ENCODE measurements around the gene CNTNAP2. TPM values are rescaled to one million over a fixed set of nuclear protein-coding genes. Genes with fewer than 3 reads are reported as not detected.

CNTNAP2 gene
- total and polyA plus RNA-seq, 2 of the 4 experiments (the other 2 are of a cell fraction) = not detected

DNA sequence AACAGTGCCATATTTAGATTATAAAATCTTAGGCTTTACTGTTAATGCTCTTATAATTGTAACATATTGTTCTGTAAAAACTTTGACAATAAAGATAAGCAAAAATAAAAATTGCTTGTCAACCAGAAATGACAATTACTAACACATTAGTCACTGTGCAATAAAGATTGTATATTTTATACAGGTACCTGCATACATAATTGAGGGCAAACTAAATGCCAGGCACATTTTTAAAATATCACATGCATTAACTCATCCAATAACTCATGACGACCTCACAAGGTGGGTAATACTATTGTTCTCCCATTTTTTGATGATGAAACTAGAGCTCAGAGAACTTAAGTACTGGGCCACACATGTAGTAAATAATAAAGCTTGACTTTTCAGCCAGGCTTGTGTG lies 1453.8 kb downstream of the CNTNAP2 start:
- Histone ChIP-seq H2BK120ac (ENCODE audit: low read depth, low read length) (no peak overlapping the region), H3K23ac (ENCODE audit: low read depth, low read length) (no peak overlapping the region), H2AK9ac (replicated peaks; ENCODE audit: low read depth, low read length, poor library complexity) (no peak overlapping the region), H4K5ac (ENCODE audit: low read depth, low read length) (no peak overlapping the region), H3K18ac (ENCODE audit: low read depth, low read length) (no peak overlapping the region), H3K9me3 (ENCODE audit: control insufficient read depth, insufficient read depth, low read length) (peaks cover 2% of the 10 kb centered on the region; the same call in 1 of the 2 replicates), H3K4me2 (ENCODE audit: low read depth, low read length) (no peak overlapping the region), H3K36me3 (ENCODE audit: control insufficient read depth, insufficient read depth, low read length) (no peaks in the 10 kb centered on the region), H2AFZ (replicated peaks; ENCODE audit: low read length, poor library complexity) (no peak overlapping the region), H3K4ac (ENCODE audit: low read depth, low read length) (no peak overlapping the region), H3K4me1 (ENCODE audit: control insufficient read depth, insufficient read depth, low read length) (no peaks in the 10 kb centered on the region), H3K9ac (ENCODE audit: low read depth, low read length) (no peak overlapping the region), H2AK5ac (ENCODE audit: low read depth, low read length) (no peak overlapping the region), H3K14ac (replicated peaks; ENCODE audit: low read depth, low read length) (no peak overlapping the region), H4K20me1 (ENCODE audit: insufficient read depth, low read length) (no peaks in the 10 kb centered on the region), H3K27me3 (ENCODE audit: control insufficient read depth, insufficient read depth, low read length) (no peaks in the 10 kb centered on the region), H3K79me1 (ENCODE audit: low read depth in 1 of 2, low read length in 2 of 2) (no peaks in the 10 kb centered on the region), H2BK20ac (ENCODE audit: low read depth, low read length) (no peak overlapping the region), H2BK5ac (ENCODE audit: low read depth, low read length, poor library complexity, severe bottlenecking) (no peak overlapping the region), H3K56ac (ENCODE audit: extremely low read depth, insufficient read depth, low read length) (no peak overlapping the region), H4K8ac (ENCODE audit: low read depth in 2 of 2, low read length in 2 of 2) (no peak overlapping the region), H3K9me1 (ENCODE audit: insufficient read depth, low read length) (no peaks in the 10 kb centered on the region), H3K4me3 (ENCODE audit: insufficient read depth, low read depth, low read length) (no peak overlapping the region), H3K27ac (ENCODE audit: insufficient read depth, low read length) (no peak overlapping the region), H2BK15ac (ENCODE audit: low read depth, low read length) (no peak overlapping the region), H4K91ac (ENCODE audit: insufficient read depth, low read depth, low read length) (no peak overlapping the region)
- CTCF ChIA-PET = no interaction called here
- ATAC-seq (ENCODE audit: low read depth) (no peak), DNase-seq (no peak)
- intact Hi-C loops (cut with micrococcal nuclease) = no loop called here
- no TSS peak for BruUV-seq (replicated peaks)
- TF ChIP-seq RFX5 (IDR thresholded peaks at IDR 0.05; ENCODE audit: low read depth, low read length) (no peak), MAFK (IDR thresholded peaks at IDR 0.05; ENCODE audit: low read depth, low read length) (no peak), BHLHE40 (IDR thresholded peaks at IDR 0.05; ENCODE audit: low read depth, low read length) (no peak), MAZ (IDR thresholded peaks at IDR 0.05; ENCODE audit: borderline replicate concordance, low read depth, low read length) (no peak), POLR2A (IDR thresholded peaks at IDR 0.05; ENCODE audit: low read depth, low read length) (no peak), MXI1 (IDR thresholded peaks at IDR 0.05; ENCODE audit: borderline replicate concordance, low read depth, low read length) (no peak), RCOR1 (IDR thresholded peaks at IDR 0.05; ENCODE audit: insufficient replicate concordance, low read length) (no peak), CHD1 (IDR thresholded peaks at IDR 0.05; ENCODE audit: low read depth, low read length) (no peak), CEBPB (IDR thresholded peaks at IDR 0.05; ENCODE audit: low read depth, low read length) (no peak), RAD21 (IDR thresholded peaks at IDR 0.05; ENCODE audit: low read length) (no peak), NFE2L2 (IDR thresholded peaks at IDR 0.05; ENCODE audit: low read depth, low read length) (no peak), FOS (IDR thresholded peaks at IDR 0.05; ENCODE audit: low read depth, low read length) (no peak)
- TF ChIP-seq, protein P1, sequence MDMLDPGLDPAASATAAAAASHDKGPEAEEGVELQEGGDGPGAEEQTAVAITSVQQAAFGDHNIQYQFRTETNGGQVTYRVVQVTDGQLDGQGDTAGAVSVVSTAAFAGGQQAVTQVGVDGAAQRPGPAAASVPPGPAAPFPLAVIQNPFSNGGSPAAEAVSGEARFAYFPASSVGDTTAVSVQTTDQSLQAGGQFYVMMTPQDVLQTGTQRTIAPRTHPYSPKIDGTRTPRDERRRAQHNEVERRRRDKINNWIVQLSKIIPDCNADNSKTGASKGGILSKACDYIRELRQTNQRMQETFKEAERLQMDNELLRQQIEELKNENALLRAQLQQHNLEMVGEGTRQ (IDR thresholded peaks at IDR 0.05; ENCODE audit: low read depth, low read length) = no peak
- TF ChIP-seq, protein P2, sequence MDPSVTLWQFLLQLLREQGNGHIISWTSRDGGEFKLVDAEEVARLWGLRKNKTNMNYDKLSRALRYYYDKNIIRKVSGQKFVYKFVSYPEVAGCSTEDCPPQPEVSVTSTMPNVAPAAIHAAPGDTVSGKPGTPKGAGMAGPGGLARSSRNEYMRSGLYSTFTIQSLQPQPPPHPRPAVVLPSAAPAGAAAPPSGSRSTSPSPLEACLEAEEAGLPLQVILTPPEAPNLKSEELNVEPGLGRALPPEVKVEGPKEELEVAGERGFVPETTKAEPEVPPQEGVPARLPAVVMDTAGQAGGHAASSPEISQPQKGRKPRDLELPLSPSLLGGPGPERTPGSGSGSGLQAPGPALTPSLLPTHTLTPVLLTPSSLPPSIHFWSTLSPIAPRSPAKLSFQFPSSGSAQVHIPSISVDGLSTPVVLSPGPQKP (IDR thresholded peaks at IDR 0.05; ENCODE audit: borderline replicate concordance, low read depth, low read length) = no peak
- TF ChIP-seq, protein P3, sequence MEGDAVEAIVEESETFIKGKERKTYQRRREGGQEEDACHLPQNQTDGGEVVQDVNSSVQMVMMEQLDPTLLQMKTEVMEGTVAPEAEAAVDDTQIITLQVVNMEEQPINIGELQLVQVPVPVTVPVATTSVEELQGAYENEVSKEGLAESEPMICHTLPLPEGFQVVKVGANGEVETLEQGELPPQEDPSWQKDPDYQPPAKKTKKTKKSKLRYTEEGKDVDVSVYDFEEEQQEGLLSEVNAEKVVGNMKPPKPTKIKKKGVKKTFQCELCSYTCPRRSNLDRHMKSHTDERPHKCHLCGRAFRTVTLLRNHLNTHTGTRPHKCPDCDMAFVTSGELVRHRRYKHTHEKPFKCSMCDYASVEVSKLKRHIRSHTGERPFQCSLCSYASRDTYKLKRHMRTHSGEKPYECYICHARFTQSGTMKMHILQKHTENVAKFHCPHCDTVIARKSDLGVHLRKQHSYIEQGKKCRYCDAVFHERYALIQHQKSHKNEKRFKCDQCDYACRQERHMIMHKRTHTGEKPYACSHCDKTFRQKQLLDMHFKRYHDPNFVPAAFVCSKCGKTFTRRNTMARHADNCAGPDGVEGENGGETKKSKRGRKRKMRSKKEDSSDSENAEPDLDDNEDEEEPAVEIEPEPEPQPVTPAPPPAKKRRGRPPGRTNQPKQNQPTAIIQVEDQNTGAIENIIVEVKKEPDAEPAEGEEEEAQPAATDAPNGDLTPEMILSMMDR (conservative IDR thresholded peaks at IDR 0.05; ENCODE audit: low read depth, low read length) = no peak
- in situ Hi-C loops (cut with MboI; ENCODE audit: low sequenced_read_pairs) = no loop called here
- dilution Hi-C loops (cut with HindIII; ENCODE audit: low sequenced_read_pairs, unreplicated experiment) = no loop called here
- WGBS, 2 experiments (ENCODE audit: extremely low coverage in 2 of 2, insufficient read length in 1 of 2) = no CpG with 5 or more reads among the region's 1 CpG
- POLR2A ChIA-PET (ENCODE audit: unreplicated experiment) = no interaction called here
